ENCODE results near the gene CAMK2D. TPM values are rescaled to one million over a fixed set of nuclear protein-coding genes. Genes with fewer than 3 reads are reported as not detected.
"Not testable (repeated sequence)": the region's sequence is repeated elsewhere in the genome, so short reads cannot be mapped to it uniquely, and the experiment has no call there.

The CAMK2D gene
- total RNA-seq, 1 donor, result 207 TPM

DNA sequence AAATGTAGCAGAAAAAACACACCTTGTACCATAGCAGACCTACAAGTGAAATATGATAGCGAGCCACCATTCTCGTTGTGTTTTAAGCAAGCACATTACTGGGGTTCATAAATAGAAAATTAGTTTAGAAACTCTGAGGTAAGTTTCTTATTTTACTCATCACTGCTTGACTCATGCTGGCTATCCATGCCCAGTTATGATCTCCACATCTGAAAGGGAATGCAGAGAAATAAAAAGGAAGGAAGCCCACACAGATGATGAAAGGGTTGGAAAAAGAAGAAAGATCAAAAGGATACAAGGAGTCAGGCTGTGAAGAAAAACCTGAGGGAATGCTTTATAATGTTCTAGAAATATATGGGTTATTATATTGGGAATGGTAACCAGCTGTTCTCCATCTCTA, 54.5 kb downstream of the CAMK2D start:
- H3K4me2 ChIP-seq (ENCODE audit: insufficient read depth, low read length), result peak overlapping the region; percentile 19
- H3K4me3 ChIP-seq (ENCODE audit: insufficient read depth, low read length), result no peak overlapping the region
- H3K4me1 ChIP-seq (ENCODE audit: insufficient read depth, low read length), result peaks cover 32% of the 10 kb centered on the region
- H4K20me1 ChIP-seq (ENCODE audit: insufficient read depth, low read length), result peaks cover 26% of the 10 kb centered on the region
- peaks cover 3% of the 10 kb centered on the region for H3K36me3 ChIP-seq (ENCODE audit: insufficient read depth, low read length)
- no peaks in the 10 kb centered on the region for H3K27me3 ChIP-seq (ENCODE audit: insufficient read depth, low read length)
- H2AFZ ChIP-seq (ENCODE audit: low read length), result no peak overlapping the region
- H3K27ac ChIP-seq (ENCODE audit: low read depth, low read length), result peak overlapping the region; percentile 18
- H3K9me3 ChIP-seq (ENCODE audit: low read depth, low read length), result no peaks in the 10 kb centered on the region
- peaks cover 92% of the 10 kb centered on the region for H3K79me2 ChIP-seq (ENCODE audit: insufficient read depth, low read length)
- TF ChIP-seq, protein P1, sequence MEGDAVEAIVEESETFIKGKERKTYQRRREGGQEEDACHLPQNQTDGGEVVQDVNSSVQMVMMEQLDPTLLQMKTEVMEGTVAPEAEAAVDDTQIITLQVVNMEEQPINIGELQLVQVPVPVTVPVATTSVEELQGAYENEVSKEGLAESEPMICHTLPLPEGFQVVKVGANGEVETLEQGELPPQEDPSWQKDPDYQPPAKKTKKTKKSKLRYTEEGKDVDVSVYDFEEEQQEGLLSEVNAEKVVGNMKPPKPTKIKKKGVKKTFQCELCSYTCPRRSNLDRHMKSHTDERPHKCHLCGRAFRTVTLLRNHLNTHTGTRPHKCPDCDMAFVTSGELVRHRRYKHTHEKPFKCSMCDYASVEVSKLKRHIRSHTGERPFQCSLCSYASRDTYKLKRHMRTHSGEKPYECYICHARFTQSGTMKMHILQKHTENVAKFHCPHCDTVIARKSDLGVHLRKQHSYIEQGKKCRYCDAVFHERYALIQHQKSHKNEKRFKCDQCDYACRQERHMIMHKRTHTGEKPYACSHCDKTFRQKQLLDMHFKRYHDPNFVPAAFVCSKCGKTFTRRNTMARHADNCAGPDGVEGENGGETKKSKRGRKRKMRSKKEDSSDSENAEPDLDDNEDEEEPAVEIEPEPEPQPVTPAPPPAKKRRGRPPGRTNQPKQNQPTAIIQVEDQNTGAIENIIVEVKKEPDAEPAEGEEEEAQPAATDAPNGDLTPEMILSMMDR (IDR thresholded peaks at IDR 0.05; ENCODE audit: extremely low read depth, low read depth, low read length), result no peak
- DNase-seq (ENCODE audit: insufficient read length, low spot score, missing footprints), result no peak

DNA sequence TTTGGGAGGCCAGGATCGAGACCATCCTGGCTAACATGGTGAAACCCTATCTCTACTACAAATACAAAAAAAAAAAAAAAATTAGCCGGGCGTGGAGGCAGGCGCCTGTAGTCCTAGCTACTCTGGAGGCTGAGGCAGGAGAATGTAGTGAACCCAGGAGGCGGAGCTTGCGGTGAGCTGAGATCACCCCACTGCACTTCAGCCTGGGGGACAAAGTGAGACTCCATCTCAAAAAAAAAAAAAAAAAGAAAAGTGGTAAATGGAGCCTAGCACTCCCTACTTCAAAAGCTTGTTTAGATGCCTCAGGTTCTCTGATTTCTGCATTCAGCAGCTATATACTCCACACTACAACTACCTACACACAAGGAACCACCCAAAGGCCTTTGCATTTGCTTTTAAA, 56.4 kb downstream of the CAMK2D start:
- H3K9me3 ChIP-seq (ENCODE audit: low read depth, low read length); DNase-seq (ENCODE audit: insufficient read length, low spot score, missing footprints); H3K4me3 ChIP-seq (ENCODE audit: insufficient read depth, low read length); H3K4me2 ChIP-seq (ENCODE audit: insufficient read depth, low read length); H2AFZ ChIP-seq (ENCODE audit: low read length); H3K36me3 ChIP-seq (ENCODE audit: insufficient read depth, low read length); H3K27me3 ChIP-seq (ENCODE audit: insufficient read depth, low read length); H3K27ac ChIP-seq (ENCODE audit: low read depth, low read length): not testable (repeated sequence)
- peaks cover 40% of the 10 kb centered on the region for H3K4me1 ChIP-seq (ENCODE audit: insufficient read depth, low read length)
- peaks cover 94% of the 10 kb centered on the region for H3K79me2 ChIP-seq (ENCODE audit: insufficient read depth, low read length)
- peaks cover 33% of the 10 kb centered on the region for H4K20me1 ChIP-seq (ENCODE audit: insufficient read depth, low read length)

- not testable (repeated sequence) for H3K9me3 ChIP-seq (ENCODE audit: low read depth, low read length); H3K4me3 ChIP-seq (ENCODE audit: insufficient read depth, low read length); H3K27me3 ChIP-seq (ENCODE audit: insufficient read depth, low read length); H3K36me3 ChIP-seq (ENCODE audit: insufficient read depth, low read length); H2AFZ ChIP-seq (ENCODE audit: low read length); H3K4me2 ChIP-seq (ENCODE audit: insufficient read depth, low read length); H3K27ac ChIP-seq (ENCODE audit: low read depth, low read length); DNase-seq (ENCODE audit: insufficient read length, low spot score, missing footprints)
- Histone ChIP-seq H4K20me1 (ENCODE audit: insufficient read depth, low read length) (peaks cover 38% of the 10 kb centered on the region), H3K79me2 (ENCODE audit: insufficient read depth, low read length) (peaks cover 96% of the 10 kb centered on the region), H3K4me1 (ENCODE audit: insufficient read depth, low read length) (peaks cover 33% of the 10 kb centered on the region)
Measured at GRCh38 chr4:113702596-113702995, 58.9 kb downstream of the CAMK2D start.

DNA sequence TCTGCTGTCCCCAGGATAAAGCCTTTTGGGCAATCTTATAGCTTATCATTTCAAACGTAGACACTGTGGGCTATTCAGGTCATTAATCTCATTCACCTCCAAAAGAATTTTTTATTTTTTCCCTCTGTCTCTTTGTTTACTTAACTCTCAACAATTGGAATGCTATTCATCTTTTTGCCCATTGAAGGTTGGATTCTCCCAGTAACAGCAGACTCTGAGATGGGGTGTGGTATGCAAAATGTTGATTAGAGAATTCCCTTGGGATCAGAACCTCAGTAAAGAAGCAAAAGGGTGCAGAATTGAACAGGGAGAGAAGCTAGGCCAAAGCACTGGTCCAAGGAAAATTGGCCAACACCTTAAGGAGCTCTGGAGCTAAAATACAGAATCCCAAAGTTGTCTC, 60.4 kb downstream of the CAMK2D start:
- H3K79me2 ChIP-seq (ENCODE audit: insufficient read depth, low read length), result peaks cover 96% of the 10 kb centered on the region

DNA sequence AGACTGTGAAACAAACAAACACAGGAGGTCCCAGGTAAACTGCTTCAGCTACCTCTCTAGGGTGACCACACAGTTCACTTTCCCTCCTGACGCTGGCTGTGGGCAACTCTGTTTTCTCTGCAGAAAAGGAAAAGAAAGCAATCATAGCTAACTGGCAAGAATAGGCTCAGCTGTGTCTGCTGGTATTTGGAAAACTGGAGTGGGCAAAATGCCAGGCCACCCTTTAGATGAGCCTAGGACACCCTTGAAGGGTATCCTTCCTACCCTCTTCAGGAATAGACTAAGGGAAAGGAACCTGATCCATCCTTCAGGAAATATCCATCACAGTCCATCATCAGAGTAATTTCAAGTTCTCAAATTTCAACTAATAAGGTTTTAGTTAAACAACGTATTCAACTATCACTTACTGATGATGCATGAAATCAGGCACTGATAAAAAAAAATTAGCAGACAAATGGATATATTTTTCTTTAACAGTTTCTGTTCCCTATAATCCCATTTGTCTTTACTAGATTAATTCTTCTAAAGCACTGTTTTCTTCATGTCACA, 60.9 kb downstream of the CAMK2D start:
- no peak for DNase-seq (ENCODE audit: insufficient read length, low spot score, missing footprints)
- Histone ChIP-seq H3K4me1 (ENCODE audit: insufficient read depth, low read length) (peaks cover 32% of the 10 kb centered on the region), H3K4me2 (ENCODE audit: insufficient read depth, low read length) (no peak overlapping the region), H4K20me1 (ENCODE audit: insufficient read depth, low read length) (peaks cover 38% of the 10 kb centered on the region), H3K27me3 (ENCODE audit: insufficient read depth, low read length) (no peaks in the 10 kb centered on the region), H3K36me3 (ENCODE audit: insufficient read depth, low read length) (no peaks in the 10 kb centered on the region), H2AFZ (ENCODE audit: low read length) (no peak overlapping the region), H3K4me3 (ENCODE audit: insufficient read depth, low read length) (no peak overlapping the region), H3K27ac (ENCODE audit: low read depth, low read length) (no peak overlapping the region), H3K79me2 (ENCODE audit: insufficient read depth, low read length) (peaks cover 96% of the 10 kb centered on the region), H3K9me3 (ENCODE audit: low read depth, low read length) (no peaks in the 10 kb centered on the region)
- TF ChIP-seq, protein P1 (IDR thresholded peaks at IDR 0.05; ENCODE audit: extremely low read depth, low read depth, low read length), result no peak

More for the DNA sequence above, 60.4 kb downstream of the CAMK2D start:
- Histone ChIP-seq H3K9me3 (ENCODE audit: low read depth, low read length) (no peaks in the 10 kb centered on the region), H3K4me2 (ENCODE audit: insufficient read depth, low read length) (no peak overlapping the region), H3K4me3 (ENCODE audit: insufficient read depth, low read length) (no peak overlapping the region), H3K27me3 (ENCODE audit: insufficient read depth, low read length) (no peaks in the 10 kb centered on the region), H3K27ac (ENCODE audit: low read depth, low read length) (no peak overlapping the region), H3K4me1 (ENCODE audit: insufficient read depth, low read length) (peaks cover 27% of the 10 kb centered on the region), H2AFZ (ENCODE audit: low read length) (no peak overlapping the region), H4K20me1 (ENCODE audit: insufficient read depth, low read length) (peaks cover 35% of the 10 kb centered on the region), H3K36me3 (ENCODE audit: insufficient read depth, low read length) (no peaks in the 10 kb centered on the region)
- DNase-seq (ENCODE audit: insufficient read length, low spot score, missing footprints), result no peak
- TF ChIP-seq, protein P1 (IDR thresholded peaks at IDR 0.05; ENCODE audit: extremely low read depth, low read depth, low read length), result no peak

All from osteoblast (primary cell).